Measurements from ENCODE around the gene PARD3B.

GRCh38 chr2:205032093-205032551 is 486.8 kb downstream of the PARD3B start:
- TF ChIP-seq ARNT (IDR thresholded peaks at IDR 0.05) (no peak), PKNOX1 (IDR thresholded peaks at IDR 0.05) (no peak)
